Inferior parietal cortex (tissue), 1 donor: ENCODE results near the gene GRM7.

Source experiments
- DNase-seq: peaks from one replicate; pipeline ENCODE4 v3.0.0-alpha.2; 2016; ENCODE audit errors: extremely low spot score

Gene GRM7

DNA sequence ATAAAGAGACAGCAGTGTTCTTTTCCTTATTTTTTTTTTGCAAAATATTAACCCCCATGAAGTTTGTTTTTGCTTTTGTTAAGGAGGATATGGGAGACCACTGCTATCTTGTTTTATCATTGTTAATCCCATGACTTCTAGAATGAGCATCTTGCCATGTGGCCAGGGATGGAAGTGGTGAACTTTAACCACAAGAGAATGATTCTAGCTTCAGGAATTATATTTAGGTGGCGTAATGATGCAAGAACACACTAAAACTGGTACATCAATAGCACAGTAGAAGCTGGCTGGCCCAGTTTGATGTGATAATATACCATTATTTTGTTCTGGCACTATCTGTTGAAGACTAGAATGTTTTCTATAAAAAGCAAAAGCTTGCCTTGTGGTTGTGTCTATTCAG is 720.9 kb downstream of the GRM7 start:
- DNase-seq, result no peak

DNA sequence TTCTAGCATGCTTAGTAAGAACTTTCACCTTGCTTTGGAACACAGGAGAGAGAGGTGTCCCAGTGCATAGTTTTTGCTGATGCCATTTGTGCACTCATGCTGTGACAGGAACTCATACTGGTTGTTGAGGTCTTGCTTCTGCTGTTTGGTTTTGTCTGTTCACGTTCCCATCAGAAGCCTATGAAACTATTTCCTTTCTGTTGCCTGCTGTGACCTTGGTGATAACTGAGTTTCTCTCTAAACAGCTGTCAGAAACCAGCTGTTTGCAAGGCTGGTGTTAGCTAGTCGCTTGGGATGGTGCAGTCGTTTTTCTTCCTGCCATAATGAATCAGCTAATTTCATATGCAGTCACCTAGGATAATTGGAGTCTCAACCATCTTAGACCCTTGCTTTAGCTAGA is 724.1 kb downstream of the GRM7 start:
- DNase-seq, result no peak

DNA sequence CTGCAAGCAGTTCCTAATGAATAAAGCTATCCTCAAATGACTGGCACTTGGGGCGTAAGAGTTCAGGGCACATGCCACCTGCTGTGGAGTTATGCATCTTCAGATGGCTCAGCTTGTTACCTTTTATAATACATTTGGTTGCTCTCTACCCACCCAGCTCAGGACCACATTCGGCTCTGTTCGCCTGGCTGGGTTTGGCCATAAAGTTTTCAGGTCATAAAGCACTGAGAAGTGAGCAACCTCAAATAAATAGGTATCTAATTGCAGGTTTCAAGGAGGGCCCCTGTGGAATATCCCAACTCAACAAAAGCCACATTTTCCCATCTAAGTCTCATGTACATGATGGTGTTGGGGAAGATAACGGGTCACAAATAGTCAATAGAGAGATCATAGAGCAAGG is 727.3 kb downstream of the GRM7 start:
- DNase-seq, result no peak

DNA sequence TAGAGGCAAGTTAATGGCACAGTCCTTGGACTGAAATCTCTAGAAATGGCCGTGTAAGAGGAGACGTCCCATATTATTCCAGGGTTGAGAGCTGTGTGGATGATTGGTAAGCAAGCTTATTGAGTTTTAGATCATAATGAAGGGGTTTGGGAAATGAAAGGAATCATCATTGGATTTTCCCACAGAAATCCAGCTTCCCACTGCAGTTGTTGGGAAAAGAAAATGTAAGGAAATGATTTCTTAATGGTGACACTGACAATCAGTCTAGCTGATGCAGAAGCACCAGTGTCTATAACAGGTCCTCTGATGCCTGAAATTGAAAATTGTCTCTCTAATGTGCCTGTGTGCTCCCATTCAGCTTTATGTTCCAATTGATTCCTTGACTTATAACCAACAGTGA is 728.6 kb downstream of the GRM7 start:
- no peak for DNase-seq

DNA sequence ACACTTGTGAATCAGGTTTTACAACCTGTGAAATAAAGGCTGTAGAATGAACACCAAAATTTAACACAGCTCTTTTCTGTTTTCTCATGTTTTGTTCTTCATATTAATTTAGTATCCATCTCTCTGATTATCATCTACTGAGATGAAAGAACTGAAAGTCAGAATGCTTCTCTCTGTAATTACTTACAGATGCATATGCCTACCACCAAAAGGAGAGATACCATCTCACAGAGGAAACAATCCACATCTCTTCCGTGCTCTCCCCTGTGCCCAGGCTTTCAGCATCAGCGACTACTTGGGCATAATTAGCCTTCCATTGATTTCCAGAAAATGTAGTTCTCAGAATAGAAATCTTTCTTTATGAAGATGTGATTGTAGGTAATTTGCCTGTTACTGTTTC is 741.4 kb downstream of the GRM7 start:
- no peak for DNase-seq

DNA sequence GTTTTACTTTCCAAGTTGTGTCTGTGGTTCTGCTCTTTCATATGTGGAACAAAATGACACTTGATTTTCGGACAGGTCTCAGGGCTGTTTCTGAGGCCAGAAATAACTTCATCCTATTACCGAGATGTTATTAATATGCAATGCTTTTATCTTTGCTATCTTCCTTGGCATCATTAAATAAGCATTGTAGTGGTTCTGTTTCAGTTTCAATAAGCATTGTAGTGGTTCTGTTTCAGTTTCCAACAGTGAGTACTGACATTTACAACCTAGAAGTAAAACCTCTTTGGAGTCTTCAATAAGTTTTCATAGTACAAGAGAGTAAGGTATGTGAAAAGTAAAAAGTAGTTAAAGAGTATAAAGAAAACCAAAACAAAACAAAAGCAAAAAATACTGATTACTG is 746.2 kb downstream of the GRM7 start:
- no peak for DNase-seq

DNA sequence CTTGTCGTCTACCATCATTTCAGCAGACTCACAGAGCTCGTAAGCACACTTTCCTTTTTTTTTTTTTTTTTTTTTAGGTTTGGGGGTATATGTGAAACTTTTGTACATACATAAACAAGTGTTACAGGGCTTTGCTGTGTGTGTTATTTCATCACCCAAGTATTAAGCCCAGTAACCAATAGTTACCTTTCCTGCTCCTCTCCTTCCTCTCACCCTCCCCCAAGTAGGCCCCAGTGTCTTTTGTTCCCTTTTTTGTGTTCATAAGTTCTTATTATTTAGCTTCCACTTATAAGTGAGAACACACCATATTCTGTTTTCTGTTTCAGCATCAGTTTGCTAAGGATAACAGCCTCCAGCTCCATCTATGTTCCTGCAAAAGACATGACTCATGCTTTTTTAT is 746.8 kb downstream of the GRM7 start:
- DNase-seq, result no peak

DNA sequence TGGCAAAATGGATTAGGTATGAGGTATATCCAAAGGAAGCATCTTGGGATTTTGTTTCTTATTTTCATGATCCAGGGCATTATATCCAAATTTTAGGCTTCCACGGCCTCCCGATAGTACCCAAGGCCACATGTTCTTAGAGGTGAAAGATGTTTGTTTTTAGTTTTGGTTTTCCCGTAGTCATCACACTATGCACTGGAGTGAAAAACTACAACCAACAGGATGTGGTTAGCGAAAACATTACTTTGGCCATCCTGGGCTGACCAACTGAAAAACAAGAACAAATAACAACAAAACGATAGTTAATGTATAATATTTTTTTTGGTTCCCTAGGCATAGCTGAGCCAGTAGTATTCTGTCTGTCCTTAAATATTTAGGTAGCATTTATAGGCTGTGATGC is 749.7 kb downstream of the GRM7 start:
- no peak for DNase-seq

DNA sequence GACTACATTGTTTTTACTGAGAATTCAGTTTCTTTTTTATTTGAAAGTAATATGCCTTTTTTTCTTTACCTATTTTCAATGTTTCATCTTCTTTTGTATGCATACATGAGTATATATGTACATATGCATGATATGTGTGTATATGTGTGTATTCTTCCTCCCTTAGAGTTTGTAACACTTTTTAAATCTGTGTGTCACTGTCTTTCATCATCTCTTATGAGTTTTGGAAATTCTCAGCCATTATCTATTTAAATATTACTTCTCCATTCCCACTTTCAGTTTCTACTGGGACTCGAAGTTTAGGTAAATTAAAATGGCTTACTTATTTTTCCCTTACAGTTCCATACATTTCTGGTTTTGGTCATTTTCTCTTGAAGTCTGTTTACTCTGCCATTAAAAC is 754.1 kb downstream of the GRM7 start:
- DNase-seq, result no peak

DNA sequence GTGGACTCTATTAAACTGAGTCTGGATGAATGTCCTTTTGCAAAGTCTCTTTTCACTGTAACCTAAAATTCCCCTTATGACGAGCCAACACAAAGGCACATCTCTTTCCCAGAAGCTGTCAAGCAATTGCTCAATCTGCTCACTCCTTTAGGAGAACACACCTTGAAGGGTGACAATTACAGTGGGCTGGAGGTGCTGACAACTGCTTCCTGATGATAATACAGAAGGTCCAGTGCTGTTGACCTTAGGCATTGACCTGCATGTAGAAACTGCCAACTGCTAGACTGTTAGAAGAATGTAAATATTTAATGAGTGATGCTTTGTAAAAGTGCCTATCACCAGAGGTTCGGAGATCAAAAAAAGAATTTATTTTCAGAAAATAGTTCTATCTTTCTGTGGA is 757.7 kb downstream of the GRM7 start:
- DNase-seq, result no peak

DNA sequence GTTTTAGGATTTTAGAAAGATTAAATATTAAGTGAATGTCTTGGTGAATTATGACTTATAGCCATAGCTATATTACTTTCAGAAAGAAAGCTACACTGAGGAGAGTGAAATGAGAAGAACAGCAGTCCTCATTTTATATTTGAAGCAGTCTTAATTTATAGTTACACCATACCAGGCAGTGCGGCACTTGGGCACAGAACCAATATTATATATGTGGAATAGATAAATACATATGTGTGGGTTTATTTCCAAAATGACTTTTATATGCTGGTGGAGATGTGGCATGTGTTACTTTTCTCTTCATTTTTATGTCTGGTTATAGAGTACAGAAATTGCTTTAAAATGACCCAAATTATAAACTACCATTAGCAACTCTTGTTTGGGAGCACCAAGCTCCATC is 759.5 kb downstream of the GRM7 start:
- DNase-seq, result no peak

DNA sequence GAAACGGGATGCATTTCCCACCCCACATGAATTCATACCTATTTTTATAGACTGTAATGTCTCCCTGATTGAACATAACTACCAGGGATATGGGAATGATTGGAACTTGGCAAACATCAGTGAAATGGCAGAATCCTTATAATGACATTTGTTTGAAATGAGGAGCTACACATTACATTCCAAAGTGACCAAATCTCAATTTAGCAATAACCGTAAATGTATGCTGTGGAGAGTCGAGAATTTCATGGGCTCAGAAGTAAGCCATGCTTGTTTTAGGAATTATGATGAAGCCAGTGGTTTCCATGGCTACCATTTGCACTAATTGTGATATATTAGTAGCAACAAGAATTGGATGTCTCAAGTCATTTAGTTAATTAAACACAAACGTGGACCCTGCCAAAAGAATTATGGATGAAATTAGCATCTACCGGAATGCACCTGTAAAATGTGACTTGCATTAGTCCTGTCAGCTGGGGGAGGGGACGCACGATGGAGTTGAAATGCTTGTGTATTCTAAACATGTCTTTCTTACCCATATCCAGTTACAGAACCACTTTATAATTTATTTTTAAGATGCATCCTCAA is 760.2 kb downstream of the GRM7 start:
- DNase-seq, result no peak

DNA sequence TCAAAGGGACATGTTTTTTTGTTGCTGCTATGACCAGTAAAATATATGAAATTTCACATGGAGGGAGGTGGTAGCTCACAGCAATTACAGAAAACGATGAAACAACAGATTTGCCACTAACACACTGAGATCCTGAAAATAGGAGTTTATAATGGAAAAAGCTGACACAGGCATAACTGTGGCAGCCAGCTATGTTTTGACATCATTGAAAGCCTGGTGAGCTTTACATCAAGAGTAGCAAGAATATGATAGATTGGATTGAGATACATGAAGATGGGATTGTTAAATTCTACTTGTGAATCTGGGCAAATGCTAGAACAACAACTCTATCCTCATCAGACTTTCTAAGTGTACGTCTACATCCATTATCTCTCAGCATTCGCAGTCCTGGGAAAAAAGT is 760.7 kb downstream of the GRM7 start:
- no peak for DNase-seq

DNA sequence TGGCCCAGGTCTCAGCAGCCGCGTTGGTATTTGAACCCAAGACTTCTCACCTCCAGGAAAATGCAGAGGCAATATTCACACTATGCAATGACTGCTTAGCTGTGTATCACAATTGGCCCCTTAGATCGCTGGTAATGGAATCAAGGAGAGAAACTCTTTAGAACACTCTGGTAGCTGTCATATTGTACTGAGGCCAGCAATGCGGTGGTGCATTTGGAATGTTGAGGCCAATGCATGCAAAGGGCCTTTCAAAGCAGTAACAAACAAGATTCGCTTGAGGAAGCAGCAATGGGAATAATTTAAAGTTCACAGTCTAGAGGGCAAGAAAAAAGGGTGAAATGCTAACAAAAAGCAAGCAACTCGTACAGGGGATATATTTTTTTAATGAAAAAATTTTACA is 764.1 kb downstream of the GRM7 start:
- no peak for DNase-seq

DNA sequence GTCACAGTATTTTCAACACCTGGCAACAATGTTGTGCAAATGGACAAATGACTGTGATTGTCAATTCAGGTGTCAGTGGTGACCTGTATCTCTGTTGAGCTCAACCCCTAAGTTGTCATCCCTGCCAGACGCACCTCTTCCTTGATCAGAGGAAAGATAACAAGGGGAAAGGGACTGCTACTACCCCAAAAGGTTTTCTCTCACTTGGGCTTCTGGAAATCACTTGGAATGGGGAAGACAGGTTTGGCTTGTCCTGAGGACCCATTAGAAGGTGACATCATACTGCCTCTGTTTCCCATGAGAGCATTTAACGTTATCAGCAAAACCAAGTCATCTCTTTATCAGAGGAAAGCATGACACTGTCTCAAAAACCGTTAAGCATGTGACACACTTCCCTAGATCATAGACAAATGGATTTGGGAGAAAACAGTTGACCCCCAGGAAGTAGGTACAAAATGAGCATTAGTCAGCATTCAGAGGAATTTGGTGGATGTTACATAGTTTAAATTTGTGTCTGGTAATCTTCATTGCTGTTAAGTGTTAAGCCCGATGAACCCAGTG is 769.5 kb downstream of the GRM7 start:
- no peak for DNase-seq

DNA sequence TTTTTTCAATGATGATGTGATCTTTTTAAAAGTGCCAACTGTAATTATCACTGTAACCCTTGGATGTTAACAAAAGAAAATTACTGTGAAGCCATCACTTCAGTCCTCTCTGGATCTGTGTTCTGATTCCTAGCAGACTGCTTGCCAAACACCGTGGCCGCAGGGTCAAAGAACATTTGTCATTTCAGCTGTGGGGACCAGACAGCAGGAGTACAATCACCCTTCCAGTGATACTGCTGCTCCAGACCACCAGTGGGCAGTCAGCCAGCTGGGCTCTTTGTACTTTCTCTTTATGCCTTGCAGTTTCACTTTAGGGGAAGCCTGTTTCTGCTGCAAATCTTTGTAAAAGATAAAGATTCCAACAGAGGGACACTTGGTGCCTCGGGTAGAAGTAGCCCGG is 770.0 kb downstream of the GRM7 start:
- DNase-seq, result no peak

DNA sequence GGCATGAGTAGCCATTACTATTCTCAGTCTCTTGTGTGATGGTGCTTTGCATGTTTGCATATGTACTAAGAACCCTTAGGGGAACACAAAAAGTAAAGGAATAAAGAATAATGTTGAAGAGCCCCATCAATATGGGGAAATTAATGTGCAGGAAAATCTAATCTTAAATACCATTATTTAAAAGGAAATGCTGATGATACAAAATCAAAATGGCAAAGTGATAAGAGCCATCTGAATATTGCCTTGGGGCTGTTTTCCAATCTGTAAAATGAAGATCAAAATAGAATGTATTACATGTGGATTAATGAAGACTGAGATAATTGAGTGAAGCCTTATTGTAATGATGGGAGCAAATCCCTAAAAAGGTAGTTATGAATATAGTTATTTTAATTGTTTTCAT is 771.4 kb downstream of the GRM7 start:
- DNase-seq, result no peak

DNA sequence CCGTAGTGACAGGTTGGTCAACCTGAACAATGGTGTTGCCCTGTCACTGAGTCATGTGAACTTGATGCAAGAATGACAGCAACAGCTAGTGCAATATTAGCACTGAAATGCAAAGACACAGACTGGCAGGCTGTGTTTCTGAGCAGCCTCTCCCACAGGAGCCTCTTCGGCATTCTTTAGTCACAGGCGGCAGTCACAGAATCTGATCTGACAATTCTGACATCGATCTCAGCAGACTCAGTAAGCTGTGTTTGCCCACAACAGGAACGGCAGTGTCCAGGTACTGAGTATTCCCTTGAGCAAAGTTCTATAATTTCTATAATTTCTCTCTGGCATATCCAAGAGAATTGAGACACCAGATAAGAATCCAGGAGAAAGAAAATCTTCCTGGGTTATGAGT is 776.8 kb downstream of the GRM7 start:
- DNase-seq, result no peak

DNA sequence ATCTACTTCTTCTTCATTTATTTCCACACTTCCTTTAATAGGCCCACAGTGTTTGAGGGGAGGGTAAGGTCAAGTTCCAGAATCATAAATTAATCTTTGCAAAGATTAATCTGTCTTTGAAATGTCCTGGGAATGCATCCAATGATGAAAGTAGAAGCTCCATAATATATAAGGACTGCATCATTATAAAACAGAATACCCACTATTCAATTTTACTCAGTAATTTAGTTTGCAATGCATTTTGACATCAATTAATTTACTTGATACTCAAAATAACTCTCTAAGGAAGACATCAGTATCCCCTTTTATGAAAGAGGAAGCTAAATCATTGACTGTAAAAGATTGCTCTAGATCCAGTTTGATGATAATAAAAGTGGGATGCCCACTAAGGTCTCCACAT is 777.2 kb downstream of the GRM7 start:
- no peak for DNase-seq

DNA sequence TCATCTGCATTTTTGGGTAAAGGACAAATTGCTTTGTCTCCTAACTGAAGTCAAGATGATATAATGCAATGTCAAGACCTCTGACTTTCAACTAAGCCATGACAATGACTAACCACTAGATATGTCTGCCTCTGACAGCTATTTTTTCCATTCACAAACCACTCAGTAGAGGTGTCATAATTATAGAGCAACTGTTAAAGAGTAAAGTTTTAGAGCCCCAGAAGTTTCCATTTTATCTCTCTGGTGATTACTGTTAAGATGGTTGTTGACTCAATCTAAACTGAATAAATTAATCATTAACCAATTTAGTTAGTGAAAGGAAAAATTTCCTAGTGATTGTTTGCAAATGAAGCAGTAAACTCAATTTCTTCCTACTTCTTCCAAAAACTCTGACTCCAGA is 779.9 kb downstream of the GRM7 start:
- DNase-seq, result no peak

DNA sequence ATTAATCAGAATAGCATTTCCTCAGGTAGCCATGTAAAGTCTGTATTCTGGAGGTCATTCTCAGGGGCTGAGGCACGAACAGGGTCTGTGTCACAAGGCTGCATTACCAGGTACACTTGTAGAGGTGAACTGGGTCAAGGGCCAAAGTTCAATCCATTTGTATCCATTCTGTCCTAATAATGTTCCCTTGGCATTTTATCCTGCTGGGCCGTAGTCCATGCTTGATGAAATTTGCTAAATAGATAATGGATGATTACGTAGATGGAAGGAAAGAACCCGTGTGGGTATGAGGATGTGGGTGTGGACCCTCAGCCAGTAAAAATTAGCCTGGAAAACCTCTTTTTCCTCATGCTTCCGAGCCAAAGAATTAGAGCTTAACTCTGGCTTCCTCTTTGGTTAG is 785.9 kb downstream of the GRM7 start:
- no peak for DNase-seq

DNA sequence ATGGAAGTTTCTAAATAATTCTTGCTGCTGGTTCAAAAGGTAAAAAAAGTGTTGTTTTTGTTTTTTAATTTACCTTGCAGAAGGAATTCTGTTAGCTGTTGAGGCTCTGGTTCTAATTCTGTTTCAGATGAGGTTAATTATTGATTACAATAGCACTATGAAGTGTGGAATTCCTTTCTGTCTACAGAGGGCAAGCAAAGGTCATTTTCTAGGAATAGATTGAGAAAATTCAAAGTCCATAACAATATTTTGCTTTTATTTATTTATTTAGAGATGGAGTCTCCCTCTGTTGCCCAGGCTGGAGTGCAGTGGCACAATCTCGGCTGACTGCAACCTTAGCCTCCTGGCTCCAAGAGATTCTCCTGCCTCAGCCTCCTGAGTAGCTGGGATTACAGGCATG is 789.6 kb downstream of the GRM7 start:
- DNase-seq, result no peak

DNA sequence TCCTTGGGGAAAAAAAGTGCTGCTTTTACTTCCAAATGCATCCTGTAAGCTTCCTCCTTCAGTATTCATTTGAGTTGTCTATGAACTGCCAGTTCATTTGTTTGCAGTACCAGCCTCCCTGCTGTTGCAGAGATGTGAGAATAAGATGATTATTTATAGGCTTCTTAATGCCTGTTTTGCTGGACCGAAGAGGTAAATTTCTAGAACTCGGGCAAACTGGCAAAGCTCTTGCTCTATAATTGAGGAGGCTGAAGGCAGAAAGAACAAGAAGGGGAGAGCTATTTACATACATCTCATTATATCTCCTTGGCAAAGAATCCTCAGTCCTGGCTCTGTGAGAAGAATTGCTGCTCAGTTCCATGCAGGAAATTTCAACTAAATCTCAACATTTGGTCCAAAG is 790.4 kb downstream of the GRM7 start:
- peak; percentile 56 for DNase-seq
